D341Med (cell line): ENCODE results near the gene RFX8.
A peak's percentile ranks its signal among the peaks of the same experiment; 100 is the strongest.
"Not testable (repeated sequence)": the region's sequence is repeated elsewhere in the genome, so short reads cannot be mapped to it uniquely, and the experiment has no call there.

Experiments used
- DNase-seq: peaks from one replicate; pipeline ENCODE4 v3.0.0; 2012; ENCODE audit warnings: low spot score

Gene RFX8

GRCh38 chr2:101440127-101440738, 34.7 kb downstream of the RFX8 start:
- DNase-seq: no peak

- no peak for DNase-seq
These were observed 35.2 kb downstream of the RFX8 start for GRCh38 chr2:101439716-101440115.

GRCh38 chr2:101438555-101438954, 36.4 kb downstream of the RFX8 start:
- not testable (repeated sequence) for DNase-seq

- DNase-seq: no peak
These were observed 39.7 kb downstream of the RFX8 start for GRCh38 chr2:101435001-101435862.

GRCh38 chr2:101433465-101433864, 41.4 kb downstream of the RFX8 start:
- DNase-seq: no peak

- no peak for DNase-seq
These were observed 42.3 kb downstream of the RFX8 start for GRCh38 chr2:101432411-101433181.

- DNase-seq: no peak
These were observed 43.4 kb downstream of the RFX8 start for GRCh38 chr2:101431486-101431885.

- DNase-seq: no peak
These were observed 44.8 kb downstream of the RFX8 start for GRCh38 chr2:101430156-101430555.

- DNase-seq: no peak
These were observed 45.5 kb downstream of the RFX8 start for GRCh38 chr2:101429453-101429852.

GRCh38 chr2:101428422-101429176, 46.3 kb downstream of the RFX8 start:
- DNase-seq: no peak

GRCh38 chr2:101427743-101428142, 47.2 kb downstream of the RFX8 start:
- DNase-seq: no peak

GRCh38 chr2:101427240-101427639, 47.7 kb downstream of the RFX8 start:
- DNase-seq: no peak

GRCh38 chr2:101426822-101427221, 48.1 kb downstream of the RFX8 start:
- no peak for DNase-seq

GRCh38 chr2:101420623-101421022, 54.3 kb downstream of the RFX8 start:
- DNase-seq: no peak

GRCh38 chr2:101419096-101419663, 55.7 kb downstream of the RFX8 start:
- peak; percentile 66 for DNase-seq

- no peak for DNase-seq
These were observed 56.3 kb downstream of the RFX8 start for GRCh38 chr2:101418460-101419095.

GRCh38 chr2:101416609-101417008, 58.3 kb downstream of the RFX8 start:
- no peak for DNase-seq

- DNase-seq: no peak
These were observed 59.0 kb downstream of the RFX8 start for GRCh38 chr2:101415884-101416283.

GRCh38 chr2:101415220-101415619, 59.7 kb downstream of the RFX8 start:
- DNase-seq: no peak

- no peak for DNase-seq
These were observed 62.7 kb downstream of the RFX8 start for GRCh38 chr2:101412092-101412694.

- DNase-seq: no peak
These were observed 64.2 kb downstream of the RFX8 start for GRCh38 chr2:101410746-101411145.
